ENCODE measurements around the gene MTCL3.

- TF ChIP-seq, protein P1, sequence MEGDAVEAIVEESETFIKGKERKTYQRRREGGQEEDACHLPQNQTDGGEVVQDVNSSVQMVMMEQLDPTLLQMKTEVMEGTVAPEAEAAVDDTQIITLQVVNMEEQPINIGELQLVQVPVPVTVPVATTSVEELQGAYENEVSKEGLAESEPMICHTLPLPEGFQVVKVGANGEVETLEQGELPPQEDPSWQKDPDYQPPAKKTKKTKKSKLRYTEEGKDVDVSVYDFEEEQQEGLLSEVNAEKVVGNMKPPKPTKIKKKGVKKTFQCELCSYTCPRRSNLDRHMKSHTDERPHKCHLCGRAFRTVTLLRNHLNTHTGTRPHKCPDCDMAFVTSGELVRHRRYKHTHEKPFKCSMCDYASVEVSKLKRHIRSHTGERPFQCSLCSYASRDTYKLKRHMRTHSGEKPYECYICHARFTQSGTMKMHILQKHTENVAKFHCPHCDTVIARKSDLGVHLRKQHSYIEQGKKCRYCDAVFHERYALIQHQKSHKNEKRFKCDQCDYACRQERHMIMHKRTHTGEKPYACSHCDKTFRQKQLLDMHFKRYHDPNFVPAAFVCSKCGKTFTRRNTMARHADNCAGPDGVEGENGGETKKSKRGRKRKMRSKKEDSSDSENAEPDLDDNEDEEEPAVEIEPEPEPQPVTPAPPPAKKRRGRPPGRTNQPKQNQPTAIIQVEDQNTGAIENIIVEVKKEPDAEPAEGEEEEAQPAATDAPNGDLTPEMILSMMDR (IDR thresholded peaks at IDR 0.05): no peak
- no peak for TF ChIP-seq POLR2A (IDR thresholded peaks at IDR 0.05; ENCODE audit: low read depth)
- TF ChIP-seq POLR2AphosphoS5 (IDR thresholded peaks at IDR 0.05): no peak
- no peak for TF ChIP-seq EP300 (IDR thresholded peaks at IDR 0.05)
Observed at GRCh38 chr6:127489248-127489647, 29.9 kb downstream of the MTCL3 start.

All from esophagus muscularis mucosa (tissue), 4 donors.